Measurements from ENCODE around the gene SAP30.

Gene SAP30

DNA sequence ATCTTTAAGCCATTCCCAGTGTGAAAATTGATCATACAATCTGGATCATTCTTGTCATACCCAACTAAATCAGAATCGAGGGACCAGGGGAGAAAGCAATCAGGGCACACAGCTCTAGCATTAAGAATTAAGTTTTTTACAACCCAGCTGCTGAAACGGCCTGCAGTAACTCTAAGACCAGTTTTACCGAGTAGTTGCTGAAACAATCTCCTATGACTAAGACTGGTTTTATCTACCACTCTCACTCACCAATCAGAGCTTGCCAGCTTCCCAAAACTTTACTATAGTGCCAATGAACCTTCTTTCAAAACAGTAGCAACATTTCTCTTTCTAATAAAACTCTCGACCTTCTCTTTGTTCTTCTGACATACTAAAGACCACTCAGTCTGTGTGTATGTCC, 2.8 kb upstream of the SAP30 start:
- no peak for DNase-seq (ENCODE audit: low read depth)

DNA sequence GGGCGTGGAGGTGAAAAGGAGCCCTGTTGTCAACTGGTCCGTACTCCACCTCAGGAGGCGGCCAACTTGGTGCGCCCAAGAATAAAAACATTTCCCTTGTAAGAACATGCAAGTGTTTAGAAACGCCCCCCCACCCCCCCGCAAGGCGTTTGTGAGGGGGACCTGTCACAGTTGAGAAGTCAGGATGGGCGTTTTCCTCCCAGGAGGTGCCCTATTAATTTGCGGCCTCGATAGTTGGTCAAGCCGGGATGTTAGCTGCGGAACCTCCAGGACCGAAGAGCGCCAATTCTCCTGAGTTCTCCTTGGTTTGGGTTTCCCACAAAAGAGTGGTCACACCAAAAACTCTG, 651 bp upstream of the SAP30 start:
- DNase-seq (ENCODE audit: low read depth), result no peak

DNA sequence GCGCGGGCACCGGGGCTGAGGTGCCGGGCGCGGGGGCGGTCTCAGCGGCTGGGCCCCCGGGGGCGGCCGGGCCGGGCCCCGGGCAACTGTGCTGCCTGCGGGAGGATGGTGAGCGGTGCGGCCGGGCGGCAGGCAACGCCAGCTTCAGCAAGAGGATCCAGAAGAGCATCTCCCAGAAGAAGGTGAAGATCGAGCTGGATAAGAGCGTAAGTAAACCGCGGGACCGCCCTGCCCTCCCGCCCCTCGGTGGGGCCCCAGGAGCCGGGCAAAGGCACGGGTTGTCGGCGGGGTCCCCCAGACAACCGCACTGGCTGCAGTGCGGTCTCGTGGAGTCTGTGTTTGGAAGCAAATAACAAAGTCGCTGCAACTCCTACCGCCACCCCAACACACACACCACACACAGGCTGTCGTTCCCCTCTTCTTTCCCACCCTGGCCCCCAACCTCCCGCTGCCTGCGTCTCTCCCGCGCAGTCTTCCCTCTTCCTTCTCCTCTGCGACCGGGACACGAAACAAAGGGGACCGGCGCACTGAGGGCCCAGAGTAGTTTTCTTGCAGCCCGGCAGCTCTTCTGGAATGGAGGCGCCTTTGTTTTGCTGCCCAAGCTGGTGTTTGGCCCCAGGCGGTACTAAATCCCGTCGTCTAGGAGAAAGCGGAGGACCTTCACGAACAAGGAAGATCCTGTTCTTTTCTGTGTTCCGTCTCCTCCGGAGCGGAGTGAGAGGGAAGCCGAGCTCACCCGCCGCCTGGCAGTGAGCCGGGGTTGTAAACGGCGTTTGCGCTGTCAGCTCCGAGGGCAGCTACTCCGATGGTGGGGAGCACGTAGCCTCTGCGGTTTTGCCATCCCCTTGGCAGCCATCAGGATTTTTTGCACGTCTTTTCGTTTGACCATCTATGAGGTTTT, 788 bp downstream of the SAP30 start:
- DNase-seq (ENCODE audit: low read depth), result peak; percentile 48

DNA sequence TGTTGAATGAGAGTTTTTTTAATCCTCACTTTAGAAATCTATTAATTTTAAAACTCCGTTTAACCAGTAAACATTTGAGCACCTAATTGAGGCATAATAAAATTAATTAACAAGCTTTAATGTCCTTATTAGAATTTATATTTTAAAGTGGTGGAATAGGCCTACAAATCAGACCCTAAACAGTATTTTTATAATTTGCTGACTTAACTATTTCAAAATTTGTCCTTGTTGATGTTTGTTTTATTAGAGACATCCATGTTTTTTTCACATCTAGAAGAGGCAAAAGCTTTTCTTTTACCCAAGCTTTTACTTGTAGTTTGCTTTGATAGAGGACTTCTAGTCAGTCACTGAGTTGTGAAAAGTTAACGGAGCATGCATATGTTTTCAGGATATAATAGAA, 3.8 kb downstream of the SAP30 start:
- no peak for DNase-seq (ENCODE audit: low read depth)

DNA sequence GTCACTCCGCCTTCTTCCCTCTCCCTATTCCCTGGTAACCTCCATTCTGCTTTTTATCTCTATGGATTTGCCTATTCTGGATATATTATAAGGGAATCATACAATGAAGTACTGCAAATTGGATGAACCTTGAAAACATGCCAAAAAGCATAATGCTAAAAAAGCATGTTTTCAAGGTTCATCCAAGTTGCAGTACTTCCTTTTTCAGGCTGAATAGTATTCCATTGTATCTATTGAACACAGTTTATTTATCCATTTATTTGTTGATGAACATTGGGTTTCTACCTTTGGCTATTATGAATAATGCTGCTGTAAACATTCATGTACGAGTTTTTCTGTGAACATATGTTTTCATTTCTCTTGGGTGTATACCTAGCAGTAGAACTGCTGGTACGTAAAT, 9.2 kb downstream of the SAP30 start:
- DNase-seq (ENCODE audit: low read depth), result no peak

DNA sequence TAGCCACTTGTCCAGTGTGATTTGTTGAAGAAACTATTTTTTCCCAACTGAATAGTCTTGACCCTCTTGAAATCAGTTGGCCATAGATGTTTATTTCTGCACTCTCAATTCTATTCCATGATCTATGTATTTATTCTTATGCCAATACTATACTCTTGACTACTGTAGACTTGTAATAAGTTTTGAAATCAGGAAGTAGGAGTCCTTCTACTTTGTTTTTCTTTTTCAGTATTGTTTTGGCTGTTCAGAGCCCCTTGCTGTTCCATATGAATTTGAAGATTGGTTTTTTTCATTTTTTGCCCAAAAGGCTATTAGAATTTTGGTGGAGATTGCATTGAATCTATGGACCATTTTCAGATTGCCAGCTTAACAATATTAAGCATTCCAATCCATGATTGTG, 10.2 kb downstream of the SAP30 start:
- no peak for DNase-seq (ENCODE audit: low read depth)

DNA sequence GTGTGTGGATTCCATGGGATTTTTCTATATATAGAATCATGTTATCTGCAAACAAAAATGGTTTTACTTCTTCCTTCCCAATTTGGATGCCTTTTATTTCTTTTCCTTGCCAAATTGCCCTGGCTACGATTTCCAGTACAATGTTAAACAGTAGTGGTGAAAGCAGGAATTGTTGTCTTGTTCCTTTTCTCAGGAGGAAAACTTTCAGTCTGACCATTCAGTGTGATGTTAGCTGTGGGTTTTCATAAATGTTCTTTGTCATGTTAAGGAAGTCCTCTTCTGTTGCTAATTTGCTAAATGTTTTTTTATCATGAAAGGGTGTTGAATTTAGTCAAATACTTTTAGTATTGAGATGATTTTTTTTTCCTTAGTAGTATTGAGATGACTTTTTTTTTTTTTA, 10.9 kb downstream of the SAP30 start:
- DNase-seq (ENCODE audit: low read depth), result no peak

DNA sequence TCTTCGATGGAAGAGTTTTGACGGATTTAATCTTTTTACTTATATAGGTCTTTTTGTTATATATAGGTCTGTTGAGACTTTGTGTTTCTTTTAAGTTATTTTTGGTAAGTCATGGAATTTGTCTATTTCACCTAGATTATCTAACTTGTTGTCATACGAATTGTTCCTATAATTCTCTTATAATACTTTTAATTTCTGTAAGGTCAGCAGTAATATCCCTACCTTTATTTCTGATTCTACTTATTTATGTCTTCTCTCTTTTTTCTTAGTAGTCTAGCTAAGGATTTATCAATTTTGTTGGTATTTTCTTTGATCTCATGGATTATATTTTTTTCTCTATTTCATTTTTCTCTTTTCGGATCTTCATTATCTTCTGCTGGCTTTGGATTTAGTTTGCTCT, 11.6 kb downstream of the SAP30 start:
- DNase-seq (ENCODE audit: low read depth), result no peak

DNA sequence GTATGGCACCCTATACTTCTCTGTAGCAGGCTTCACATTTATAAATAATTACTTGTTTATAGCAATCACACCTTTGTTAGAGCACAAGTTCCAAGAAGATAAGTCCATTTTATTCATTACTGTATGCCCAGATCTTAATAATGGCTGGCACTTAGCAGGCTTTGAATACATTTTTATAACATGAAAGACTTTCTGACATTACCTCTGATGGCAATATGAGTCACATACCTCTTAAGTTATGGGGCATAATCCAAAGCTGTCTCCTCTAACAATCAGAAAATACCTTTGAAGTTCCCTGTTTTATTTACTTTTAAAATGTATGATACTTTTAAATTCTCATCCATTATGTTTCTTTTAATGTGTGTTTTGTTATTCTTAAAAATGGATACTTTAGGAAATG, 16.0 kb downstream of the SAP30 start:
- DNase-seq (ENCODE audit: low read depth), result no peak

DNA sequence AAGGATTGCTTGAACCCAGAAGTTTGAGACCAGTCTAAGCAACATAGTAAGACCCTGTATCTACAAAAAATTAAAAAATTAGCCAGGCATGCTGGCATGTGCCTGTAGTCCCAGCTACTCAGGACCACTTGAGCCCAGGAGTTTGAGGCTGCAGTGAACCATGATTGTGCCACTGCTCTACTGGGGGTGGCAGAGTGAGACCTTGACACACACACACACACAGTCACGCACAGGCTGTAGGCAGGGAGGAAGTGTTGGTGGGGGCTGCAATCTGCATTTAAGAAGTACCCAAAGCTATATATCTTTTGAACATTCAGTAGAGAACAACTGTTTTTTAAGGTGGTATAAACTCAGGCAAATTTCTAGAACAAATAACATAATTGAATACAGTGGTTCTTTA, 20.9 kb downstream of the SAP30 start:
- no peak for DNase-seq (ENCODE audit: low read depth)

DNA sequence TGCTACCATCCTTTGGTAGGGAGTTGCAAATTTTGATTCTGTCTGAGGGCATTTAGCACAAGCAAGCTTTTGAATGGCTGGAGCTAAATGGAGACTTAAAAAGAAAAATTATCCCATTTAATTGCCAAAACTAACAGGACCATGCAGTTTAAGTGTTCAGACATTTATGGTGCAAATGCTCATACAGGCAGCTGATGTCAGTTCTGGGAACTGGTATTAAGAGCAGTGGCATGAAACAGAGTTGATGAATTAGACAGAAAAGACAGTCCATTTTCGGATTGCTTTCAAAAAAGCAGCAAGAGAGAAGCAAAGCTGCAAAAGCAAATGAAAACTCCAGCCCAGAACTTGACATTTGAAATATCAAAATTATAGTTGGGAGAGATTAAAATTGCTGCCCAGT, 26.9 kb downstream of the SAP30 start:
- DNase-seq (ENCODE audit: low read depth), result no peak

DNA sequence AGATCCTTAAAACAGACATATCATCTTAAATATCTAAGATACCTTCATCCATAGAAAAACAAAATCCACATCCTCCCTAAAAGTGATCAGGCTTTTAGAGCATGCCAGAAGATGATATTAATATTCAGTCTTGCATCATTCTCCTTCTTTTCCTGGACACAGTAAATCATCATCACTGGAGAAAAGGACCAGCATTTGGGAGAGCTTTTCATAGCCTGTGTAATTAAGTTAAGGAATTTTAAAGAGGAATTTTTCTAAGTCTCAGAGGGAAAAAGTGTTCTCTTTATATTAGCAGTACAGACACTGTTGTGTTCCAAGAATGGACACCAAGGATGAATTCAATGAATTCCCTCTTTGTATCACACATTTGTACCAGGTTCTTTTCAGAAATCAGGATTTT, 27.5 kb downstream of the SAP30 start:
- DNase-seq (ENCODE audit: low read depth), result no peak

DNA sequence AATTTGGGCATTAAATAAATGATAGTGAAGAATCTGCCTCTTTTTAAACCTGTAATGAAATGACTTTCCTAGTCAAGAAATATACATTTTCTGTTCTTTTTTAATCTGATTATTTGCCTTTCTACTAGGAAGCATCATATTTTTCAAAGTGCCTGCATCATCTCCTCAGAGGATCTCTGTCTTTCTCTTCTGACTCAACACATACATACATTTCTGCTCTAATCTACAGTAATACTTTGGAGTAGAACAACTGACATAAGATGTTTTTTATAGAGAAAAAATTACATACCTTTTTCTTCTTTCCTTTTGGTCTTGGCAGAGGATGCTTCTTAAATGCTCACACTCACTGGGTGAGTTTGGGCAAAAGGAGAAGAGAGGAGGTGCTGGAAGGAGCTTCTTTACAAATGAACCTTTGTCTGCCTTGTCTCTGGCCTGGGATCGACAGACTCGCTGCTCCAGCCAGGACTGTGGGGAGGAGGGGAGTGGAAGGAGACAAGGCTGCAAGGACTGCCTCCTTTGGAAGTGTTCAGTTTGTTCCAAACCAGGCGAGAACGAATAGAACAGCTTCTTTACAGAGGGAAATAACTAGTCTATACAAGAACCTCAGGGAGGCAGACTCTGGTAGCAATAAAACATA, 28.1 kb downstream of the SAP30 start, which contains the start of gene SCRG1:
Gene SCRG1, minus strand, starts transcription at position 338 of the 637 bp plus-strand sequence. CDS start 7,702 bp downstream, outside the sequence.
- DNase-seq (ENCODE audit: low read depth), result no peak

DNA sequence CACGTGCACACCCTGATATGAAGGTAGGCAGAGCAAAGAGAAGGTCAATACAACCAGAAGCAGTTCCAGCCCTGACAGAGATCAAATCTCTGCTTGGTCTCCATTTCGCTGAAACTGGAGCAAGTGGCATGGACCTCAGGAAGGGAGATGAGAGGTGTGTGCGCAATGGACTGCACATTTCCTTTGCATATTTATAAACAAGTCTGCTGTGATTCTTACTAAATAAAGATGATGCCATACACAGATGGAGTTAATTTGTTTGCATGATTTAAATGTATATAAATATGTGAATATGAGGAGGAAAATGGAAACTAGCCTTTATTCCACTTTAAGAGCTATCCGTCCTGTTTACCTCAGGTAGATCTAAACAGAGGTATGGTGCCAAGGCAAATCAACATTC, 30.3 kb downstream of the SAP30 start:
- no peak for DNase-seq (ENCODE audit: low read depth)

DNA sequence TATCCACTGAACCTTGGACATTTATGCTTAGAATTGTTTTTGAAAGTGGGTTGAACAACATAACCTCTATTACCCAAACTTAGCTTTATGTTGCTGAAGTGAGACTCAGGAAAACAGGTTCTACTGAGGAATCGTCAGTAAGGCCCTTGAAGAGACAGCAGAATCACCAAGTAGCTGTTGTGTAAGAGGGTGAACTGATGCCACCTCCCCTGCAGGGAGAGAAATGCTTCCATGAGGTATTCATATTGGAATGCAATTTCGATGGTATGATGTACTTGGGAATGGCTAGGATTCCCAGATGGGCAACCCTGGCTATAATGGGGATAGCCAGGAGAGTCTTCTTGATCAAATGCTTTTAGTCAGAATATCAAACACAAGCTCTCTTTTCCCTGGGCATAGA, 32.3 kb downstream of the SAP30 start:
- DNase-seq (ENCODE audit: low read depth), result peak; percentile 22

DNA sequence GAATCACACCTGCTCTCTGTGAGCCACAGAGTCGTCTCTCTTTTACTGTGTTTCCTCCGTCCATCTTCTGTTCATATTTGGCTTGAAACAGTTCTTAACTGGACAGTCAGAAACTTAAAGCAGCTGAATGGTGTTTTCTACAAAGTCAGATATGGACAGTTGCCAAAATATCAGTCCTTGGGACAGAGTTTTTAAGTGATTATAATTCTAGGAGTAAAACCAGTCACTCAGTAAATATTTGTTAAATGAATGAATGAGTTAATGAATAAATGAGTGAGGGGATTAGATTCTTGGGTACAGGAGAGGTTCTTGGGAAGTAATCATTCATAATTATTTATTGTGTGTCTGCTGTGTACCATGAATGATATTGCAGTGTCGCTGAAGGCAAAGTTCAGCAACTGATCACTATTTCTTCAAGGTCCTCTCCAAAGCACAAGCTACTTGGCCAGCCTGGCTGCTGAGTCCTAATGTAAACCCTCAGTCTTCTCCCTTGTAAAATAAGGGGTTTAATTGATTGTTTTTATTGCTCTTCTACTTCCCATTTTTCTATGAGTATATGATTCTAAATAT, 33.6 kb downstream of the SAP30 start:
- DNase-seq (ENCODE audit: low read depth), result no peak

DNA sequence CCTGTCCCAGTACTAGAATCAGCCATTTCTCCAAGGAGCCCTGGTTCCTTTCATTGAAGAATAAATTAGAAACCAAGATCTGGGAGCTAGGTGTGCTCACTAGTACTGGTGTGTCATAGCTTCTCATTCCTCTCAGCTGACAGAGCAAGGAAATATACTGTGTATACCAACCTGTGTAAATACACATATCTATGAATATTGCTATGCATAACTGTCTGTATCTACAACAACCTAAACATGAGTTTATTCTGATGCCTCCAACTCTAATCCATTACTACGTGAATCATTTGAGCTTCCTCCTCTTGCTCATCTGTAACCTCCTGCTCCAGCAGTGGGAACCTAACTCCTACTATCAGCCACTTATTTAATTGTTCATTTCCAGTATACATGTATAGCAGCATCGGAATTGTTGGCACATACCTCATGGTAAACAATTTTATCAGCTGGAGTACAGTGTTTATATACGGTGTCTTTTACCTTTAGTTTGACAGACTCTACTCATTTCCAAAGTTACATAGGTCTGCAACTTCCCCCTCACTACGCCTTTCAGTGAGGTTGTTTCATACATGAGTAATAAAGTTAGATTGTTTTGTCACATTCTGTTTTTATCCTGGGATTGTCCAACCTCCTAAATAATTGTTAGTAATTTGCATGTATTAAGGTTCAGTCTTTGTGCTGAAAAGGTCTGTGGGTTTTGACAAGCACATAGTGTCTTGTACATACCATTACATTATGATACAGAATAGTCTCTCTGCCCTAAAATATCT, 35.3 kb downstream of the SAP30 start:
- no peak for DNase-seq (ENCODE audit: low read depth)

DNA sequence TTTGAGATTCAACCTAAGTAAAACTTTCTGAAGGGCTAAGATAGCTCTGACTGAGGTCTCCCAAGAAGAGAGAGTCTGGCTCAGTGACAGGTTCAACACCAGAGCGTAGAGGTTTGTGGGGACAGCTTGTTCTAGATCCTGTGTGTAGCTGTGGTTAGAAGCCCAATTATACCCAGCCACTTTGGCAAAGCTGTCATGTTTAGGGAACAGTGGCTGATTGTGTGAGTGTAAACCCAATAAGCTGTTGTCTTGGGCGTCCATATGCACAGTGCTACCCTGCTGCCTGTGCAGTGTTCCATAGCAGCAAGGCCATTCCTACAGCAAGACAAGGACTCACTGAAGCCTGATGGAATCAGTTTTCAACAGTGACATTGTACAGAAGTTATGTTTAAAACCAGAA, 39.3 kb downstream of the SAP30 start:
- DNase-seq (ENCODE audit: low read depth), result no peak

DNA sequence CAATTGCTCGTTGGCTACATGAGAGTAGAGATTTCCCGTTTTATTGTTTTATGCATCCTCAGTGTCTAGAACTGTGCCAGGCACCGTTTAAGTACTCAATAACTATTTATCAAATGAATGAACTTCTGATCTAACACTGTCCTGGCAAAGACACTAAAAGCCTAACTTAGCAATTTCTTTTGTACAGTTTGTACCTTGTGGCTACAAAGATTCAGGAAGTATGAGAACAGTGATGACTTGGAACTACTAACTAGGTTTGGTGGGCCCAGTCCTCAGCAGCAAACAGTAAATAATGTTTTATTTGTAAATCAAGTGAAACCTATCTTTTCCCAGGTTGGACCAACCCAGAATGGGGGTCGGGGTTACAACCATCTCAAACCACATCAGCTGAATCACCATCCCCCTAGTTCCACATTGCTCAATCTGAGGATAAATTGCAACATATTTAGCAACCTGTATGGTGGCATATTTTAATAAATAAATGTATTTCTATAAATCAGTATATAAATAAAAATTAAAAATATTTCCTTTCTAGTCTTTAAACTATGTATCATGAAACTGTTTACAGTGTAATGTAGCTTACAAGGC, 40.4 kb downstream of the SAP30 start:
- DNase-seq (ENCODE audit: low read depth), result no peak

DNA sequence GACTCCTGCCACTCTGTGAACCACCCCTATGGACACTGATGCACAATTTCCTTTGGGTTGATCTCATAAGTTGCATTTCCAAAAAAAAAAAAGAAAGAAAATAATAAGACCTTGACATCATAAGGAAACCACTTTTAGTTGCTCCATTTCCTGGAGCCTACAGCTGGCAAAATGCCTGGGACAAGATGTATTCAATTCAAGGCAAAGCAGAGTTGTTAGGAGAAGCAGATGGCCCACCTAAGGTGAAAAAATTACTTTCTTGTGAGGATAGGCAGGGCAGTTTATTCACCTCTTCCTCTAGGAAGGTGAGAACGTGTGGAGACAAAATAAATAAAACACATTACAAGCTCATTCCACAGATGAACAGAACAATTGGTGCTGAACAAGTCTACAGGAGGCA, 42.3 kb downstream of the SAP30 start:
- DNase-seq (ENCODE audit: low read depth), result no peak

DNA sequence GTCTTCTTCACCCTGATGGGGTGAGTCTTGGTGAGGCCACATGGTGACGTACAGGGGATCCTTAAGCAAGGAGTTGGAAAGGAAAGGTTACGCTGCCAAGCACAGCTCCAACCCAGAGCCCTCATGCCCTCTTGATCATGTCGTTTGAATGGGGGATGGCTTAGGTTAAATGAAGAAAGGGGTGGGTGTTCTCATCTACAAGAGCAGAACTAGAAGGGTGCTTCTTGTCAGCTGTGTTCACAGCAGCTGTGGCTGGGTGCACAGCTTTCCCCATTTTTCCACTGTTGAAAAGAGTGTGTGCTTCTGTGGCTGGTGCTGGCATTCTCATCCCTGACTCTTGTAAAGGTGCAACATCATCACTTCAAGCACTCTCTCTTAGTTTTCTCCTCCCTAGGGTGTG, 43.7 kb downstream of the SAP30 start:
- no peak for DNase-seq (ENCODE audit: low read depth)

DNA sequence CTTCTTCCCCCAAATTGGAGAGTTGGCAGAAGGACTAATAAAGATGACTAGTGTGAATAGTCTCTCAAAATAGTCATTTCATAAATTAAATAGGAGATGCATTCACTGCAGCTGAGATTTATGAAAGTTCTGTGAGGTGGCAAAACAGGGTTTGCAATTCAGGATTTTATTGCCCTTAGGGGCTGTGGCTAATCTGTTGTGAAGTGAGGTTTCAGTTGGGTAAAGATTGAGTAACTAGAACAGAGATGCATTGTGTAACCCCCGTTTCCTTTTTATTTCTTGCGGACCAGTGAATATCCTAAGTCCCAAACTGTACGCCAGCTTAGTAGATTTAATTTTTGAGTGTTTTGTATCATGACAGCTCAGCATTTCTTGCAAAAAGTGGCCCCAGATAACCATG, 44.3 kb downstream of the SAP30 start:
- no peak for DNase-seq (ENCODE audit: low read depth)

Measured in GM04504 (cell line).